HUES6 (cell line): Measurements from ENCODE around the gene DAB2IP.

ENCODE experiments used
- H3K27ac ChIP-seq: 2 replicates; pipeline ENCODE4 v1.7.0; 2013; ENCODE audit warnings: low read depth, mild to moderate bottlenecking, low read length, inconsistent platforms
- H3K27me3 ChIP-seq: 2 replicates; pipeline ENCODE4 v1.6.1; 2013; ENCODE audit warnings: low read length; ENCODE audit not compliant: control insufficient read depth, insufficient read depth
- H3K36me3 ChIP-seq: 2 replicates; pipeline ENCODE4 v1.6.1; 2013; ENCODE audit warnings: low read length; ENCODE audit not compliant: control insufficient read depth, insufficient read depth
- H3K4me1 ChIP-seq: 2 replicates; pipeline ENCODE4 v1.6.1; 2013; ENCODE audit warnings: low read length; ENCODE audit not compliant: control insufficient read depth, insufficient read depth
- H3K4me3 ChIP-seq: 2 replicates; pipeline ENCODE4 v1.5.1; 2013; ENCODE audit warnings: low read depth, low read length
- H3K9ac ChIP-seq: one replicate; pipeline ENCODE4 v1.6.1; 2013; ENCODE audit warnings: mild to moderate bottlenecking, low read length
- H3K9me3 ChIP-seq: 2 replicates; pipeline ENCODE4 v1.6.1; 2013; ENCODE audit warnings: low read depth, low read length; ENCODE audit not compliant: control insufficient read depth, insufficient read depth

Gene DAB2IP

DNA sequence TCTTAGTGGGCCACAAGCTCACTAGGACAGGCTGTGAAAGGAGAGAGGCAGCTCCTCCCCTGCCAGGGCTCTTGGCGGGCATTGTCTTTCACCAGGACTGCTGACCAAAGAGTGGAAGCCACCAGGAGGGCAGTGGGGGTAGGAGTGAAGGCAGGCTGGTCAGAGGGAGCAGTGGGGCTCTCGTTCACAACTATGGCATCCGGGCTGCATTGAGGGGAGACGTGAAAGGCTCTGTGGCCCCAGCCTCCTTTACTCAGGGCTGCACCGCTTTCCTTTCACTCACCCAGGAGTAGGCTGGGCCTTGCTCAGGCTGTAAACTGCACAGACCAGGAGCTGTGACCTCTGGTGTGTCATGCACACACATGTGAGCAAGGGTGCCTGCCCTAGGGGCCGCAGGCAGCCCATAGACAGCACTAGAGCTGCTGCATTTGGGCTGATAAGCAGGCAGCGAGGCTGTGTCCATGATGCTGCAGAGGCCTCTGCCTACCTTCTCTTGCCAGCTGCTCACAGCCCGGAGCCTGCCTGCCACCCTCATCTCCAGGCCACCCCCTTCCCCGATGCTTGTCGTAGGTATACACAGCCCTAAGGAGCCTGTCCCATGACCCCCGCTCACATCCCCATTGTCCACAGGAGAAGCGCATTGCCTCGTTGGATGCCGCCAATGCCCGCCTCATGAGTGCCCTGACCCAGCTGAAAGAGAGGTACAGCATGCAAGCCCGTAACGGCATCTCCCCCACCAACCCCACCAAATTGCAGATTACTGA lies 130.4 kb downstream of the DAB2IP start:
- H3K9me3 ChIP-seq = no peaks in the 10 kb centered on the region
- H3K27me3 ChIP-seq = no peaks in the 10 kb centered on the region
- H3K4me1 ChIP-seq = peaks cover 41% of the 10 kb centered on the region
- H3K4me3 ChIP-seq = no peak overlapping the region
- no peak overlapping the region for H3K27ac ChIP-seq
- peaks cover 32% of the 10 kb centered on the region for H3K36me3 ChIP-seq
- H3K9ac ChIP-seq = no peak overlapping the region

DNA sequence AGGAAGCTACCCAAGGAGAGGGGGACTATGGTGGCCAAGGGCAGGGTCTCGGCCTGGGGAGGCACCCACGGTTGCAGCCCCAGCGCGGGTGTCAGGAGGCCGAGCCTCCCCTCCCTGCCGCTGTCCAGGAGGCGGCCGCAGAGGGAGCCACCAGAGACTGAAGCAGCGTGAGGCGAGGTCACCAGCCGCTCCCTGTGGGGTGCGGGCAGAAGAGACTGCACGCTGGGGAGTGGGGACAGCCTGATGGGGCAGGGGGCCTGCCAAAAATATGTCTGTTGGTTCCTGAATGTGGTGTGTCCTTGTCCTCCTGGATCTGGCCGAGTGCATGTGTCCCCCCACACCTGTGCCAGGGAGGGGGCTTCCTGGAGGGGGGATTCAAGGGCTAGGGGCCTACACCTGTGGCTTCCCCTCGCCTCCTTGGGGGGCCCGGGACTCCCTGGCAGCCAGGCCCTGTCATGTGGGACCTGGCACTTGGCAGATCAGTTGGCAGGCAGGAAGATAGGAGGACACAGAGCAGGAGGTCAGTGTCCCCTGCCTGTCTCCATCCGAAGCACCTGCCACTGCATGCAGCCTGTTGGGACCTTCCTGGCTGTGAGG lies 131.2 kb downstream of the DAB2IP start:
- no peak overlapping the region for H3K9ac ChIP-seq
- H3K27ac ChIP-seq = no peak overlapping the region
- H3K27me3 ChIP-seq = no peaks in the 10 kb centered on the region
- no peak overlapping the region for H3K4me3 ChIP-seq
- H3K9me3 ChIP-seq = no peaks in the 10 kb centered on the region
- H3K4me1 ChIP-seq = peaks cover 47% of the 10 kb centered on the region
- peaks cover 25% of the 10 kb centered on the region for H3K36me3 ChIP-seq

- Histone ChIP-seq H3K9ac (no peak overlapping the region), H3K4me3 (no peak overlapping the region), H3K4me1 (peaks cover 52% of the 10 kb centered on the region), H3K36me3 (peaks cover 23% of the 10 kb centered on the region), H3K27ac (peak overlapping the region; percentile 67; the same call in 1 of the 2 replicates), H3K9me3 (no peaks in the 10 kb centered on the region), H3K27me3 (no peaks in the 10 kb centered on the region)
Measured at GRCh38 chr9:121783111-121783510, 131.7 kb downstream of the DAB2IP start.

- Histone ChIP-seq H3K4me1 (peaks cover 58% of the 10 kb centered on the region), H3K27me3 (no peaks in the 10 kb centered on the region), H3K36me3 (peaks cover 23% of the 10 kb centered on the region), H3K9ac (peak overlapping the region; percentile 47), H3K9me3 (no peaks in the 10 kb centered on the region), H3K27ac (peak overlapping the region; percentile 67), H3K4me3 (no peak overlapping the region)
Measured at GRCh38 chr9:121783521-121784507, 132.4 kb downstream of the DAB2IP start.

- peak overlapping the region; percentile 67; the same call in 1 of the 2 replicates for H3K27ac ChIP-seq
- peaks cover 23% of the 10 kb centered on the region for H3K36me3 ChIP-seq
- no peak overlapping the region for H3K4me3 ChIP-seq
- no peaks in the 10 kb centered on the region for H3K9me3 ChIP-seq
- no peak overlapping the region for H3K9ac ChIP-seq
- H3K4me1 ChIP-seq = peaks cover 59% of the 10 kb centered on the region
- H3K27me3 ChIP-seq = no peaks in the 10 kb centered on the region
Measured at GRCh38 chr9:121784731-121785411, 133.4 kb downstream of the DAB2IP start.

DNA sequence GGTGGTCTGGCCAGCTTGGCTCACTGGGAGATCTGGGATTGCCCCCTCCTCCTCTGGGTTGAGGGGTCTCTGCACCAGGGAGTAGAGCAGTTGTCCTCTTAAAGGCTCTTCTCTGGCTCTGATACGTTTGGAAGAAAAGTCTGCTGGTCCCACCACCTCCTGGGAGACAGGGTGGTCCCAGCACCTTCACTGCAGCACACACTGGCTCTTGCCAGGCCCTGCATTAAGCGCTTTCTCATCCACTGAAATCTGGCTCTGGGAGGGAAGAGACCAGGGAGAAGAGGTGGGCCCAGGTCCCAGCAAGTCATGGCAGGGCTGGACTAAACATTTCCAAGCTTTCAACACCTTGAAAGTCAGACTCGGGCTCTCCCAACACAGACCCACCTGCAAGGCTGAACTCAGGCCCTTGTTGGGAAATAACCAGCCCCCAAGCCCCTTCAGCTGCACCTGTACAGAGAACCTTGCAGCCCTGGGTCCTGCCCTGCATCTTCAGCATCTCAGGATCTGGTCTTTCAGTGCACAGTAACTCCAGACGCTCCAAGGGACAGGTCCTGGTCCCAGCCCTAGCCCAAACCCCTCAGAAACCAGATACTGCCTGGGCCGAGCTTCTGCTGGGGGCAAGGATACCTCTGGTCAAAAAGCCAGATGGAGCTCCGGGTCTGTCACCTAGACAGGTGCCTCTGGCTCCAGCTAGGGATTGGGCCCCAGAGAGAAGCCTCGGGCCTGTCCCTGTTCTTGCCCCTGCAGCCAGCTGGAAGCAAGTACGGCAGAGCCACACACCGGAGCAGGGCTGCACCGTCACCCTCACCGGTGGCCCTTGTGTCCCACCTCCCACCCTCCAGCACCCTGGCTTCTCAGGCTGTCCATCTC lies 134.5 kb downstream of the DAB2IP start:
- Histone ChIP-seq H3K4me3 (no peak overlapping the region), H3K27me3 (no peaks in the 10 kb centered on the region), H3K9ac (peak overlapping the region; percentile 28), H3K4me1 (peaks cover 55% of the 10 kb centered on the region), H3K27ac (no peak overlapping the region), H3K9me3 (no peaks in the 10 kb centered on the region; the same call in 1 of the 2 replicates), H3K36me3 (peaks cover 17% of the 10 kb centered on the region)

DNA sequence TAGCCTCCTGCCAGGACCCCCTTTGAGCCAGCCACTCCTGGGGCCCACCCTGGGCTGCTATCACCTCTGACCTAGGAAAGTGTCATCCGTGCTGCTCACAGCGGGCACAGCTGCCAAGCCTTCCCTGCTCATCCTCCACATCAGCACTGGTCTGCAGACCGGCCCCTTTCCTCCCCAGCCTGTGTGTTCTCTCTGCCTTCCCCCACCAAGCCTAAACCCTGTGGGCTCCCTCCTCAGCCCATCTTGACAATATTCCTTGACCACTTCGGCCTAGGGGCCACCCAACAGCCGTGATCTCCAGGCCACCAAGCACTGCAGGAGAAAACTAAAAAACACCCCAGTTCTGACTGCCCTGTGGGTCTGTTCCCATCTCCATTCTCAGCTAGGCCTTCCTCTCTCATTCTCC lies 135.1 kb downstream of the DAB2IP start:
- Histone ChIP-seq H3K9me3 (no peaks in the 10 kb centered on the region; the same call in 1 of the 2 replicates), H3K4me1 (peaks cover 55% of the 10 kb centered on the region), H3K9ac (peak overlapping the region; percentile 28), H3K27me3 (no peaks in the 10 kb centered on the region), H3K27ac (peak overlapping the region; percentile 23; the same call in 1 of the 2 replicates), H3K4me3 (no peak overlapping the region), H3K36me3 (peaks cover 11% of the 10 kb centered on the region)

- Histone ChIP-seq H3K4me3 (no peak overlapping the region), H3K27me3 (no peaks in the 10 kb centered on the region), H3K4me1 (peaks cover 55% of the 10 kb centered on the region), H3K27ac (peak overlapping the region; percentile 23; the same call in 1 of the 2 replicates), H3K9ac (no peak overlapping the region), H3K9me3 (no peaks in the 10 kb centered on the region; the same call in 1 of the 2 replicates), H3K36me3 (peaks cover 6% of the 10 kb centered on the region)
Measured at GRCh38 chr9:121786998-121787422, 135.6 kb downstream of the DAB2IP start.

GRCh38 chr9:121788686-121789366 lies 137.4 kb downstream of the DAB2IP start:
- Histone ChIP-seq H3K27me3 (no peaks in the 10 kb centered on the region), H3K4me1 (peaks cover 46% of the 10 kb centered on the region), H3K9me3 (no peaks in the 10 kb centered on the region; the same call in 1 of the 2 replicates), H3K36me3 (peaks cover 2% of the 10 kb centered on the region; the same call in 1 of the 2 replicates), H3K27ac (peak overlapping the region; percentile 54; the same call in 1 of the 2 replicates), H3K4me3 (peak overlapping the region; percentile 2; the same call in 1 of the 2 replicates), H3K9ac (peak overlapping the region; percentile 79)
